ENCODE data around the gene FOXQ1. TPM values are rescaled to one million over a fixed set of nuclear protein-coding genes. Genes with fewer than 3 reads are reported as not detected.

FOXQ1 gene
- total RNA-seq, 1 donor from 2014 or later = 12.3 TPM

- no peak for DNase-seq
- Histone ChIP-seq H3K27me3 (no peaks in the 10 kb centered on the region), H3K36me3 (no peaks in the 10 kb centered on the region), H3K27ac (no peak overlapping the region), H3K4me3 (no peak overlapping the region), H3K4me1 (no peaks in the 10 kb centered on the region), H3K9me3 (no peaks in the 10 kb centered on the region)
- intact Hi-C loops (cut with DNase I) = no loop called here
- no peak for TF ChIP-seq CTCF (IDR thresholded peaks at IDR 0.05)
- no peak for ATAC-seq
Observed at GRCh38 chr6:1264619-1265445, 47.1 kb upstream of the FOXQ1 start.

GRCh38 chr6:1266686-1267056, 45.2 kb upstream of the FOXQ1 start:
- intact Hi-C loops (cut with DNase I) = no loop called here
- no peak for ATAC-seq
- H3K9me3 ChIP-seq = no peaks in the 10 kb centered on the region
- no peaks in the 10 kb centered on the region for H3K27me3 ChIP-seq
- TF ChIP-seq CTCF (IDR thresholded peaks at IDR 0.05) = no peak
- H3K36me3 ChIP-seq = no peaks in the 10 kb centered on the region
- no peak overlapping the region for H3K27ac ChIP-seq
- no peak overlapping the region for H3K4me3 ChIP-seq
- DNase-seq = no peak
- no peaks in the 10 kb centered on the region for H3K4me1 ChIP-seq

GRCh38 chr6:1267057-1267732, 44.7 kb upstream of the FOXQ1 start:
- TF ChIP-seq CTCF (IDR thresholded peaks at IDR 0.05) = no peak
- H3K27ac ChIP-seq = no peak overlapping the region
- intact Hi-C loops (cut with DNase I) = no loop called here
- H3K9me3 ChIP-seq = no peaks in the 10 kb centered on the region
- H3K4me1 ChIP-seq = no peaks in the 10 kb centered on the region
- H3K36me3 ChIP-seq = no peaks in the 10 kb centered on the region
- DNase-seq = no peak
- no peak for ATAC-seq
- no peaks in the 10 kb centered on the region for H3K27me3 ChIP-seq
- no peak overlapping the region for H3K4me3 ChIP-seq

GRCh38 chr6:1267790-1268762, 43.8 kb upstream of the FOXQ1 start:
- DNase-seq = no peak
- H3K27me3 ChIP-seq = no peaks in the 10 kb centered on the region
- no peak for ATAC-seq
- no peak overlapping the region for H3K27ac ChIP-seq
- no peak overlapping the region for H3K4me3 ChIP-seq
- H3K4me1 ChIP-seq = no peaks in the 10 kb centered on the region
- no peaks in the 10 kb centered on the region for H3K36me3 ChIP-seq
- intact Hi-C loops (cut with DNase I) = no loop called here
- no peak for TF ChIP-seq CTCF (IDR thresholded peaks at IDR 0.05)
- no peaks in the 10 kb centered on the region for H3K9me3 ChIP-seq

GRCh38 chr6:1271071-1271763, 40.7 kb upstream of the FOXQ1 start:
- no peak for TF ChIP-seq CTCF (IDR thresholded peaks at IDR 0.05)
- no peak overlapping the region for H3K4me3 ChIP-seq
- ATAC-seq (no peak), DNase-seq (no peak)
- no peaks in the 10 kb centered on the region for H3K4me1 ChIP-seq
- intact Hi-C loops (cut with DNase I) = no loop called here
- no peaks in the 10 kb centered on the region for H3K36me3 ChIP-seq
- no peak overlapping the region for H3K27ac ChIP-seq
- H3K27me3 ChIP-seq = no peaks in the 10 kb centered on the region
- no peaks in the 10 kb centered on the region for H3K9me3 ChIP-seq

Data from upper lobe of right lung (tissue), 1 donor.